Measurements from ENCODE around the gene RABGAP1.

The RABGAP1 gene

GRCh38 chr9:122944960-122945888, 4.4 kb downstream of the RABGAP1 start:
- DNase-seq, result no peak

- no peak for DNase-seq
Observed at GRCh38 chr9:122946461-122947005, 5.7 kb downstream of the RABGAP1 start.

GRCh38 chr9:122948313-122948712, 7.5 kb downstream of the RABGAP1 start:
- DNase-seq, result no peak

GRCh38 chr9:122949696-122950095, 8.9 kb downstream of the RABGAP1 start:
- DNase-seq, result no peak

- no peak for DNase-seq
Observed at GRCh38 chr9:122950263-122950662, 9.4 kb downstream of the RABGAP1 start.

GRCh38 chr9:122951056-122951455, 10.2 kb downstream of the RABGAP1 start:
- DNase-seq, result no peak

GRCh38 chr9:122954253-122954691, 13.5 kb downstream of the RABGAP1 start:
- no peak for DNase-seq

DNA sequence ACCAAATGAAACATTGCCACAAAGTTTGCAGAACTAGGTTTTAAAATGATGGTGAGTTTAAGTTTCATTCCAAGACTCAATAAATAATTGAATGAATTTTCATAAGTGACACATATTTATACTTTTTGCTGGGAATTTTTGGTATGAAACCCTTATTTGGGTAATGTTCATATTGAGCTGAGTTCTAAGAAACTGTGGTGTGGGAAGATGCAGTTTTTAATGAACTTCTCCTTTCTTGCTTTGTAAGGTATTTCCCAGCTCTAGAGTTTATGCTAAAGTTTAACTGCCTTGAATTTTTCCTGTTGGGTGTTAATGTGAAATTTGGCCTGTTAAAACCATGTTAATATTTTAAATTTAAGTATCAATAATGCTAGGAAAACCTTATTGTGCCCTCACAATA, 15.1 kb downstream of the RABGAP1 start:
- no peak for DNase-seq

- no peak for DNase-seq
Observed at GRCh38 chr9:122961139-122961538, 20.3 kb downstream of the RABGAP1 start.

DNA sequence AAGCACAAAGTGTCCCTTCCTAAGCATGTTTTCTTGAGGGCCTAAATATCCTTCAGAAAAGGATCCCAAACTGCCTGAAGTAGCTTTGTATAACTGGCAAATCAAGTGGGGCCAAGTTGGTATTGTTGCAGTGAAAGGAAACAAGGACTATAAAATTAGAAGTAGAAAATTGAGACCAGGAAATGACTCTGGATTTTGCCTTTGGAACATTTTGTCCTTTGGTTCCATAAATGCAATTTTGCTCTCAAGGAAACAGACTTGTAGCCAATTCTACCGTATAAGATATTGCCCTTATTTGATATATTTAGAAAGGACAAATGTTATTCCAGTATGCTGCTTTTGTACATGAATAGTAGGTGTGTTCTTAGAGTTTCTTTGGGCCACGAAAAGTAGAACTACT, 34.4 kb downstream of the RABGAP1 start:
- DNase-seq, result no peak

GRCh38 chr9:122978601-122979000, 37.8 kb downstream of the RABGAP1 start:
- no peak for DNase-seq

DNA sequence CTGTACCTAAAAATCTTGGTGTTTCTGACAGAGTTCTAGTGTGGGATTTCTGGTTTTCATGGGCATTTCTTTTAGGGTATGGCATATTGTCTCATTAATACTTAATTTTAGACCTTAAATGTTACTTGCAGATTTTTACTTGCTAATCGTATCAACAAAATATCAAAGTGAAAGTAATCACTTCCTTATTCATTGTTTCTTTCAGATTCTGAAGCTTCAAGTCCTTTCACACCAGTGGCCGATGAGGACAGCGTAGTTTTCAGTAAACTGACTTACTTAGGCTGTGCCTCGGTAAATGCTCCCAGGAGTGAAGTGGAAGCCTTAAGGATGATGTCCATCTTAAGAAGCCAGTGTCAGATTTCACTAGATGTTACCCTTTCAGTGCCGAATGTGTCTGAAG, 45.2 kb downstream of the RABGAP1 start:
- no peak for DNase-seq

- DNase-seq, result no peak
Observed at GRCh38 chr9:122988141-122988540, 47.3 kb downstream of the RABGAP1 start.

DNA sequence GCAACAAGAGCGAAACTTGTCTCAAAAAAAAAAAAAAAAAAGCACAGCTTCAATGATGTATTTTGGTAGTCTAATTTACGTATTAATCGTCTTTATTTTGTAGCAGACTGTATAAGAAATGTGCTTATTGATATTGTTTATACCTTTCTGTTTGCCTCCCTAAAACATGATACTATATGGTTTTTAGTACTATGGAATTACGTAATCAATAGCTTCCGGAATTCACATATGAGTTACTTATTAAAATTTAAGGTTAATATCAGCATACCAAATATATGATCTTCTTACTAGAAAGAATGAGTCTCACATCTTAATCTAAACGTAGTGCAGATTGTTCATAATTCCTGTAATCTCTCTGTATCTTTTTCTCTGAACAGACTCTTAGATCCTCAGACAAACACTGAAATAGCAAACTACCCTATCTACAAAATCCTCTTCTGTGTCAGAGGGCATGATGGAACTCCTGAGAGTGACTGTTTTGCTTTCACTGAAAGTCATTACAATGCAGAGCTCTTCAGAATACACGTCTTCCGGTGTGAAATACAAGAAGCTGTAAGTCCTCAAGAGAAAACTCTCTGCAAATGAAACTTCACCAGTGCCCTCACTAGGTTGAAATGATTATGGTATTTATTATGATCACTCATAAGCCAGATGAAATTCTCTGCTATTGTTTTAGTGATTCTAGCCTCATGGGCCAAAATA, 48.3 kb downstream of the RABGAP1 start:
- no peak for DNase-seq

- DNase-seq, result no peak
Observed at GRCh38 chr9:122991370-122991830, 50.6 kb downstream of the RABGAP1 start.

DNA sequence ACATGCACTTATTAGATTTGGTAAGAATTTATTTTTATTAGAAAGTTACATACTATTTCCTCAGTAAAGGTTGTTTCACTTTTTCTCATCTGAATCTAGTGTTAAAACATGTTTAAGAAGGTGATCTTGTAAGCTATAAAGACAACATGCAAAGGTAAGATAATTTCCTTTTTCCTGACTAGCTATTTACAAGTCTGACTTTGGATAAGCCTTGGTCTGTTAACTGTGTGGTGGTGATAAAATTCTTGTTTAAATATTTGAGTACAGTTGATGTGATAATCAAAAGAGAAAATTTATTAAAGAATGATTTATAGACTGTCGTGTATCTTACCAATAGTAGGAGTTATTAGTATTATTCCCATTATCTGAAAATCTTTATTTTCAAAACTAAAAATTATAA, 55.8 kb downstream of the RABGAP1 start:
- no peak for DNase-seq

DNA sequence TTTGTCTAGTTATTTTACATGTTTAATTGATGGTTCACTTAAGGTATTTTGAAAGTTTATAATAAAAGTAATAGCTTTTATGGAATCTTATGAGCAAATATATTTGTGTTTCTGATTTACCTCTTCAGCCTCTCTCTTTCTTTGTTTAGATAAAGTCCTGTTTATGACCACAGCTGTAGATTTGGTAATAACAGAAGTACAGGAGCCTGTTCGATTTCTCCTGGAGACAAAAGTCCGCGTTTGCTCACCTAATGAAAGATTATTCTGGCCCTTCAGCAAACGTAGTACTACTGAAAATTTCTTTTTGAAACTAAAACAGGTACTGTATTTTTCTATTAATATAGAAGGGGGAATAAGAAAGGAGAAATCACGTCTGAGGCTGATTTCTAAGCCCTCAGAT, 57.6 kb downstream of the RABGAP1 start:
- DNase-seq, result no peak

DNA sequence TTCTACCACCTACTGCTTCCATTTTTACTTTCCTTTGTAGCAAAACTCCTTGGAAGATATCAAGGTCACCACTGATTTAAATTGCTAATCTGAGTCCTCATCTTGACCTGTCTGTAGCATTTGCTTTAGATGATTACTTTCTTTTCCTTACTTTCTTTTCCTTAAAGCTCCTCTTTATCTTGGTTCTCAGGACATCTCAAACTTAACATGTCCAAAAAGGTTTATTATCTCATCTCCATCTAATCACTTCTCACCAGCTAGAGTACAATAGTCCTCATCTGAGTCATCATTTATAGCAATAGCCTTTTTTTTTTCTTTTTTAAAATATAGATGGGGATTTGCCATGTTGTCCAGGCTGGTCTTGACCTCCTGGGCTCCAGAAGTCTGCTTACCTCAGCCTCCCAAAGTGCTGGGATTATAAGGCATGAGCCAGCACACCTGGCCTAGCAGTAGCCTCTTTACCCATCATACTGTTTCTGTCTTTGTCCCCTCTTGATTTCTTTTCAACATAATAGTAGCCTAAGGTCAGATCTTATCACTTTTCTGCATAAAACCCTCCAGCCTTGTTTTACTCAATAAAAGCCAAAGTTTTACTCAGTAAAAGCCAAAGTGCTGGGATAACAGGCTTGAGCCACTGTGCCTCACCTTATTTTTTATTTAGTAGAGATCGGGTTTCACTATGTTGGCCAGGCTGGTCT, 59.7 kb downstream of the RABGAP1 start:
- no peak for DNase-seq

DNA sequence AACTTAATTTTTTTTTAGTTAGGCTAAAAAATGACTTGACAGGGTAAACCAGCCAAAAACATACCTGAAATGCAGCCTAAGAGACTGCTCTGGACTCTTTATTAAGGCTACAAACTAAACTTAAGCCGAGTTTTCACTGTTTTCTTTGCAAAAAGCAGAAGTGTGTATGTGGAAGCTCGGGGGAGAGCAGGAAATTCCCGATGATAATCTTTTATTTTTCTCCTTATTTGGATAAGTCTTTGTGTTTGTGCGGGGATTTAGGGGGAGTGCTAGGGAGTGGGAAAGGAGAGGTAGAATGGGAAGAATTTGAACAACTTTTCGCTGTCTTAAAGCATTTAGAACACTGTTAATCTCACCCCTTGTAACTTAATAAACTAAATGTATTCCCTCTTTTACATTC, 61.9 kb downstream of the RABGAP1 start:
- DNase-seq, result no peak

DNA sequence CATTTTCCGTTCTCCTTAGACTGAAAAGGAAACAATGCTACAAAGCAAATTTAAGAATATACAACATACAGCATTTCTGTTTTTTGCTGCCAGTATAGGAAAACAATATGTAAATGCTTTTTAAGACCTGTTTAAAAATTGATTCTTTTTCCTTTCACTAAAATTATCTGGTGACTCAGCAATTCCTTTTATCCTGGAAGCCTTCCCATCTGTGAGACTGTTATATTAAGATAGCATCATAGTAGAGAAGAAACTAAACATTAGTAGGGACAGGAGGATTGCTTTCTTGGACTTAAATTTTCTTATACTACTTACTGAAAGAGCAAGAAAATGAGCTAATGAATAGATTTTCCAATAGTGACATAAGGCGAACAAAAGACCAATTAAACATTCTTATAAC, 62.6 kb downstream of the RABGAP1 start:
- no peak for DNase-seq

- no peak for DNase-seq
Observed at GRCh38 chr9:123005964-123006363, 65.1 kb downstream of the RABGAP1 start.

- DNase-seq, result no peak
Observed at GRCh38 chr9:123007269-123007668, 66.4 kb downstream of the RABGAP1 start.

DNA sequence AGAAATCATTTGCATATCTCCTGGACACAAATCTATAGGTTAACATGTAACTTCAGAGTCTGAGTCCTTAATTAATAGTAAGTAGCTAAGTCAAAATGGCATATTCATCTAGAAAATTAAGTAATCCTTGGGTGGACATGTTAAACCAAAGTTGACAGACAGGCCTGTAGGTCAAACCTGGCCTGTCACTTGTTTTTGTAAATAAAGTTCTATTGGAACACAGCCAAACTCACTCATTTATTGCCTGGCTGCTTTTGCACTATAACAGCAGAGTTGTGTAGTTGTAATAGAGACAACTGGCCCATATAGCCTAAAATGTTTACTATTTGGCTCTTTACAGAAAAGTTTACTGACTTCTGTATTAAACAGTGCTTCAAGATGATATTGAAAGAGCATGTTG, 68.1 kb downstream of the RABGAP1 start:
- no peak for DNase-seq
